GM23248 (cell line): Measurements from ENCODE around the gene NEB. TPM values are rescaled to one million over a fixed set of nuclear protein-coding genes. Genes with fewer than 3 reads are reported as not detected.

Experiments used
- DNase-seq: peaks from one replicate; pipeline ENCODE4 v3.0.0-alpha.2; 2015
- H2AFZ ChIP-seq: fragments of 200-600 bp; sonication (generic); 2 replicates; pipeline ENCODE4 v1.6.1; 2016; ENCODE audit warnings: antibody characterized with exemption
- H3F3A ChIP-seq: fragments of 200-600 bp; sonication (generic); 2 replicates; pipeline ENCODE4 v1.6.1; 2016; ENCODE audit warnings: mild to moderate bottlenecking, antibody characterized with exemption, mixed run types; ENCODE audit not compliant: insufficient read depth
- H3K27ac ChIP-seq: fragments of 200-600 bp; sonication (generic); 2 replicates; pipeline ENCODE4 v1.5.1; 2016; ENCODE audit warnings: mild to moderate bottlenecking
- H3K27me3 ChIP-seq: fragments of 200-600 bp; sonication (generic); replicated peaks from 2 replicates; pipeline ENCODE4 v1.6.1; 2016; ENCODE audit warnings: mild to moderate bottlenecking; ENCODE audit not compliant: insufficient read depth
- H3K36me3 ChIP-seq: fragments of 200-600 bp; sonication (generic); 2 replicates; pipeline ENCODE4 v1.6.1; 2016; ENCODE audit warnings: low read depth, mild to moderate bottlenecking
- H3K4me1 ChIP-seq: fragments of 200-600 bp; sonication (generic); 2 replicates; pipeline ENCODE4 v1.6.1; 2016; ENCODE audit warnings: mild to moderate bottlenecking; ENCODE audit not compliant: insufficient read depth
- H3K4me2 ChIP-seq: fragments of 200-600 bp; sonication (generic); one replicate; pipeline ENCODE4 v1.6.1; 2016; ENCODE audit warnings: mild to moderate bottlenecking; ENCODE audit not compliant: unreplicated experiment
- H3K4me3 ChIP-seq: fragments of 200-600 bp; sonication (generic); 2 replicates; pipeline ENCODE4 v1.5.1; 2016; ENCODE audit warnings: mild to moderate bottlenecking
- H3K79me2 ChIP-seq: fragments of 200-600 bp; sonication (generic); 2 replicates; pipeline ENCODE4 v1.6.1; 2016; ENCODE audit warnings: mild to moderate bottlenecking; ENCODE audit not compliant: insufficient read depth
- H3K9ac ChIP-seq: fragments of 200-600 bp; sonication (generic); 2 replicates; pipeline ENCODE4 v1.6.1; 2016; ENCODE audit warnings: mild to moderate bottlenecking
- H3K9me2 ChIP-seq: fragments of 200-600 bp; sonication (generic); 2 replicates; pipeline ENCODE4 v1.6.1; 2016; ENCODE audit warnings: mixed run types, mild to moderate bottlenecking, moderate library complexity; ENCODE audit not compliant: insufficient read depth
- H3K9me3 ChIP-seq: fragments of 200-600 bp; sonication (generic); one replicate; pipeline ENCODE4 v1.6.1; 2017; ENCODE audit warnings: low read depth
- H4K20me1 ChIP-seq: fragments of 200-600 bp; sonication (generic); 2 replicates; pipeline ENCODE4 v1.6.0; 2016; ENCODE audit not compliant: insufficient read depth
- EZH2 ChIP-seq: fragments of 200-600 bp; sonication (generic); IDR thresholded peaks from 2 replicates; pipeline ENCODE4 v1.6.1; 2018; ENCODE audit warnings: antibody characterized with exemption, mild to moderate bottlenecking; ENCODE audit not compliant: insufficient read depth, poor library complexity, severe bottlenecking
- EZH2phosphoT487 ChIP-seq: fragments of 200-600 bp; sonication (generic); IDR thresholded peaks from 2 replicates; pipeline ENCODE4 v1.6.1; 2018; ENCODE audit warnings: antibody characterized with exemption, moderate library complexity, mild to moderate bottlenecking, low read depth; ENCODE audit not compliant: insufficient read depth
- WGBS, 2 experiments: methylation state at CpG; one replicate each; pipeline ENCODE4 v1.1.6; 2015 to 2017; ENCODE audit warnings: low lambda C conversion rate in 2 of 2, low coverage in 1 of 2; ENCODE audit errors: missing lambda C conversion rate in 2 of 2; 5-methylcytosine and 5-hydroxymethylcytosine counted together
- in situ Hi-C: fragments of 300-500 bp; cut with MboI; formaldehyde crosslinking; loops from 2 replicates; pipeline ENCODE4 v1.15.0; 2020
- polyA plus RNA-seq: library from polyadenylated mRNA; unstranded; fragments of >200 nt; fragmentation: Nextera tagmentation; extraction: Ambion mirVana; gene quantifications from 2 replicates; pipeline ENCODE4 v1.2.1, GENCODE V29; 2016
- total RNA-seq: library from RNA; depleted of rRNA; stranded (reverse); fragments of >200 nt; shearing (Covaris generic); gene quantifications from 2 replicates; pipeline ENCODE4 v1.2.3, GENCODE V29; 2014

The NEB gene
- total and polyA plus RNA-seq, 2 experiments from 2014 or later: 0.11 to 1.5 TPM

- Histone ChIP-seq H3K9ac (no peak overlapping the region), H3F3A (0 out of 2 replicates have a peak, but pooled peaks cover 5% of the 10 kb centered on the region), H3K36me3 (no peaks in the 10 kb centered on the region), H3K9me3 (no peaks in the 10 kb centered on the region), H3K27me3 (no peaks in the 10 kb centered on the region), H3K9me2 (no peaks in the 10 kb centered on the region), H4K20me1 (no peaks in the 10 kb centered on the region), H3K4me1 (peaks cover 5% of the 10 kb centered on the region; the same call in 1 of the 2 replicates), H3K79me2 (no peaks in the 10 kb centered on the region), H2AFZ (no peak overlapping the region), H3K27ac (no peak overlapping the region), H3K4me2 (no peak overlapping the region), H3K4me3 (no peak overlapping the region)
- DNase-seq: no peak
- in situ Hi-C loops: no loop called here
- WGBS, 2 experiments: 79 to 81% methylated on average over 2 of the region's 2 CpGs
- TF ChIP-seq EZH2 (no peak), EZH2phosphoT487 (no peak)
Measured at GRCh38 chr2:151718247-151718646, 16.0 kb downstream of the NEB start.

- Histone ChIP-seq H3K4me3 (no peak overlapping the region), H3K9me3 (no peaks in the 10 kb centered on the region), H3K4me1 (peaks cover 5% of the 10 kb centered on the region; the same call in 1 of the 2 replicates), H4K20me1 (no peaks in the 10 kb centered on the region), H3K27me3 (no peaks in the 10 kb centered on the region), H3K9me2 (no peaks in the 10 kb centered on the region), H3K4me2 (no peak overlapping the region), H3K36me3 (no peaks in the 10 kb centered on the region), H3K9ac (no peak overlapping the region), H3K79me2 (no peaks in the 10 kb centered on the region), H3F3A (0 out of 2 replicates have a peak, but pooled peaks cover 5% of the 10 kb centered on the region), H2AFZ (no peak overlapping the region), H3K27ac (no peak overlapping the region)
- DNase-seq: peak; percentile 14
- no peak for TF ChIP-seq EZH2phosphoT487
- no peak for TF ChIP-seq EZH2
- in situ Hi-C loops: no loop called here
- 84 to 92% methylated on average over 2 of the region's 2 CpGs for WGBS, 2 experiments
Measured at GRCh38 chr2:151716721-151717120, 17.6 kb downstream of the NEB start.

DNA sequence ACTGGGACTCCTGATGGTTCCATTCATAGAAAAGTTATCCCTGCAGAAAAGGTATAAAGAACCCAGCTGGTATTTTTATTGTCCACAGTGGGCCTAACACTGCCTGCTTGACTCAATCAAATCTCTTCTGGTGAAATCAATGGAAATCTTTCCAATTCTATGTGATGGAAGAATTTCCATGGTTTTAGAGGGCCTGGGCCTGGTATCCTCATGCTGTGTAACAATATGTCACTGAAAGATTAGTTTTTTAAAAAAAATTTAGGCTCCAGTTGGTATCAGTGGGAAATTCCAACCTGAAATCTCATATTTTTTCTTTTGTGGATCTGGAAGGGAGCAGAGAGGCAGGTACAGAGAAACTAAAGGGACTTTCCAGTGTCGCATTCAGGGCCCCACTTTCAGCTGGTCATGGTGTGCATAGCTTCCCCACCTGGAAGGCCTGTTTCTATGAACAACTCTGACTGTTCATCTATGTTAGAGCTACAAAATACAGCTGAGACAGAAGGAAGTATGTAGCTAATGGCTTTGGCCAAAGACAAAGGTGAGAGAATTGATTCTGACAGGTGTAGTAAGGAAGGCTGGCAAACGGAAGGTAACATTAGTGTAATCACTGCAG, 20.9 kb downstream of the NEB start:
- 64% methylated on average over 2 of the region's 2 CpGs for WGBS, 2 experiments
- Histone ChIP-seq H3K4me3 (no peak overlapping the region), H3K27ac (no peak overlapping the region), H3K4me1 (peaks cover 5% of the 10 kb centered on the region; the same call in 1 of the 2 replicates), H2AFZ (no peak overlapping the region), H3K36me3 (no peaks in the 10 kb centered on the region), H3F3A (0 out of 2 replicates have a peak, but pooled peaks cover 5% of the 10 kb centered on the region), H3K9me3 (no peaks in the 10 kb centered on the region), H3K4me2 (no peak overlapping the region), H3K27me3 (no peaks in the 10 kb centered on the region), H3K9me2 (no peaks in the 10 kb centered on the region), H3K9ac (no peak overlapping the region), H3K79me2 (no peaks in the 10 kb centered on the region), H4K20me1 (no peaks in the 10 kb centered on the region)
- DNase-seq: no peak
- TF ChIP-seq EZH2 (no peak), EZH2phosphoT487 (no peak)
- in situ Hi-C loops: no loop called here

- 11 to 54% methylated on average over 1 of the region's 1 CpG for WGBS, 2 experiments
- Histone ChIP-seq H3K9me3 (no peaks in the 10 kb centered on the region), H3K4me2 (no peak overlapping the region), H2AFZ (no peak overlapping the region), H3K27ac (no peak overlapping the region), H3K36me3 (no peaks in the 10 kb centered on the region), H4K20me1 (no peaks in the 10 kb centered on the region), H3K9me2 (no peaks in the 10 kb centered on the region), H3K79me2 (no peaks in the 10 kb centered on the region), H3K9ac (no peak overlapping the region), H3K4me1 (no peaks in the 10 kb centered on the region), H3F3A (no peaks in the 10 kb centered on the region), H3K4me3 (no peak overlapping the region), H3K27me3 (no peaks in the 10 kb centered on the region)
- DNase-seq: no peak
- TF ChIP-seq EZH2phosphoT487 (no peak), EZH2 (no peak)
- in situ Hi-C loops: no loop called here
Measured at GRCh38 chr2:151711025-151711424, 23.3 kb downstream of the NEB start.
